SK-MEL-5 (cell line): ENCODE measurements around the gene PSMD5. TPM values are rescaled to one million over a fixed set of nuclear protein-coding genes. Genes with fewer than 3 reads are reported as not detected.

Experiments used
- DNase-seq: peaks from one replicate; pipeline ENCODE4 v3.0.0-alpha.2; 2016; ENCODE audit warnings: low read depth, low spot score
- in situ Hi-C: cut with HindIII; loops from 2 replicates; pipeline ENCODE4 v1.10.0; 2016; ENCODE audit warnings: low sequenced_read_pairs, high pct_unique_total_duplicates, low pct_unique_long_range_greater_than_20kb
- polyA plus RNA-seq, 2 experiments: library from polyadenylated mRNA; depleted of rRNA; stranded (reverse); fragments of >200 nt; gene quantifications; 2 replicates each; pipeline ENCODE4 v1.2.3, GENCODE V29; 2015
- total RNA-seq: library from RNA; depleted of rRNA; stranded (reverse); fragments of >200 nt; shearing (Covaris generic); gene quantifications from 2 replicates; pipeline ENCODE4 v1.2.3, GENCODE V29; 2014; rRNA removed

The PSMD5 gene
- total RNA-seq, result 23.9 and 27.9 TPM in 2 replicates
- polyA plus RNA-seq (2015; cell fraction: cytosol; rRNA removed), result 30.4 and 40.5 TPM in 2 replicates
- polyA plus RNA-seq (2015; cell fraction: nucleus; rRNA removed), result 9.0 and 15.7 TPM in 2 replicates

DNA sequence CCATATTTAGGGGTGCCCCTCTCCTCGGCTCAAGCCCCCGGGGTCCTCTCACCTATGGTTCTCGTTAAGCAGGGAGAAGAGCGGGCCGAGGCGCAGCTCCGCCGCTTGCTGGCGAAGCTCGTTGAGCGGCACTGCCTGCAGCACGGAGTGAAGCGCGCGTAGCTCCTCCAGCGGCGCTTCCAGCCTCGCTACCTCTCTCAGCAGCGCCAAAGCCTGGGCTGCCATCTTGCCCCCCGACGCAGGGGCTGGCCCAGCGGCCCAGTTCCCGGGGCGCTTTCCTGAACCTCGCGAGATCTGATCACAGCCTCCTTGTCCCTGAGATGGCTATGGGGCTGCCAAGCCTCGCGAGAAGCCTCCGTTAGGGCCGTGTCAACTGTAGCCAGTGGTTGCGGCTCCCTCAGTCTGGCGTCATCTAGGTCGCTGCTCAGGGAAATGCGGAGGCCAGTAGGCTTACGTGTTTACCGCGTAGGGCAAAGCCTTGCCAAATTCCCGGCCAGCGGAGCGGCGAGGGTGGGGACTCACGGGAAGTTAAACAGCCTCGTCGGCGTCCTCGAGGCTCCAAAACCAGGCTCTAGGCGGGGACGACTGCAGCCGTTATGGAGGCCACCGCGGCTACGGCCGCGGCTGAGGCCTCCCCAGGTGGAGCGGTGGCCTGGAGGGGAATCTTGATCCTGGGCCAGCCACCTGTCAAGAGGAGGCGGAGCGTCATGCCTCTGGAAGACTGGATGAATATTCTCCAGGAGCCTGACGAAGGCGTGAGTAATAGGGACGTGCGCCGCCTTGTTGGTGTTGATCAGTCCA is at the start of gene PSMD5:
Gene PSMD5 (minus strand): TSS at position 238 of the 801 bp plus-strand sequence. CDS start 13 bp downstream, at position 225.
- in situ Hi-C loops, result no loop called here

DNA sequence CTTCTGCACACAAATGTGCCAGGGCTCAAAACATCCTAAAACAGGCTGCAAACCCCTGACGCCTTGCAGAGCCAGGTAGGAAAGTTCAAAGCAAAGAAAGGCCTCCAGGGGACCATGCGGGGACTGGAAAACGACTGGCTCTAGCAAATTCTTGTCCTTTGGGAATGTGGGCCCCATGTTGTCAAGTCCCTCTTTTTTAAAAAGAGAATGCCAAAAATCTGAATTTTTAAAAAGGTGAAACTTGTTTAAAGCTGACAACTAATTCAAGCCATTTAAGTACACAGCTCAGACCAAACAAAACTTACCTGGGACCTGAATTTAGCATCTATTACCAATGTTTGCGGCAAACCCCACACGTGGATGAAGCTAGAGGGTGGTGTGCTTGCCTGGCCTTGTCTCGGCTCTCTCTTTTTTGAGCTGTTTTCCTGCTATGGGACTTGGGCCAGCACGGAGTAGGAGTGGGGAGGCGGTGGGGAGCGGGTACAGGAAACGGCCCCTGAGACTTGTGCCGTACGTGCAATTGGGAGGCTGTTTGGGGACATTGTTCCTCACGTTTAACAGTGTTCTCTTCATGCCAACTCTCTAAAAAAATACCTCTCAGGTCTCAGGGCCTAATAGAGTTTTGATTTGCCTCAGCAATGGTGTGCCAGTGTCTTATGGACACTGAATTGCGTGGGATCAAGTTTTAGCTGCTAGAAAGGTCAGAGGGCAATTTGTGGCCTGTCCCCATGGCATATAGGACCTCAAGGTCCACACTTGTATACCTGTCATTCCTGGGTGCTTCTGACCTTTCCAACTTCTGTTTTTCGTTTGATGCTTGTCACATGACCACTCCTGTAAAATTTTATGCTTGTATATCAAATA is 49.4 kb upstream of the PSMD5 start:
- no peak for DNase-seq
- in situ Hi-C loops, result no loop called here

More for the DNA sequence above, at the start of gene PSMD5:
- DNase-seq, result peak; percentile 99

DNA sequence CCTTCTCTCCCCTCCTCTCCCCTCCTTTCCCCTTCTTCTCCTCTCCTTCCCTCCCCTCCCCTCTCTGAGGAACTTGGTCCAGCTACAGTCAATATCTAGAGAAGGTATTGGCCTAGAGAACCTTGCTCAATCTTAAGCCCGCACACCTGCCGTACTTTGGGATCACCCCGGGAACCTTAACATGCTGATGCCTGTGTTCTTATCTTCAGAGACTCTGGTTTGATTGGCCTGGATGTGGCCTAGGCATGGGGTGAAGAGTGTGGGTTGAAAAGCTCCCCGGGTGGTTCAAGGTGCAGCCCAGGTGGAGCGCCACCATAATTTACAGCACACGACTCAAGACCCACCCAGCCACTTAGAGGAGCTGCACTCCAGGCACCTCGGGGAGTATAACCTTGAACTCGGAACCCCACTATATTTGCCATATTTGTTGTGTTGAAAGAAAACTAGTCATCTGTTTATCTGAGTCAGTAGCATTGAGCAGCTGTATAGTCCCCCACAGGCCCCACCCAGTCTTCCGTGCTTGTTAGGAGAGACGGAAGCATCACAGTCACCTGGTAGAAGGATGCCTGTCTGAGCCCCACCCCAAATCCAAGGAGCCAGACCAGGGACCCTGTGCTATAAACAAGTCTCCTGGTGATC is 48.6 kb upstream of the PSMD5 start:
- DNase-seq, result no peak

DNA sequence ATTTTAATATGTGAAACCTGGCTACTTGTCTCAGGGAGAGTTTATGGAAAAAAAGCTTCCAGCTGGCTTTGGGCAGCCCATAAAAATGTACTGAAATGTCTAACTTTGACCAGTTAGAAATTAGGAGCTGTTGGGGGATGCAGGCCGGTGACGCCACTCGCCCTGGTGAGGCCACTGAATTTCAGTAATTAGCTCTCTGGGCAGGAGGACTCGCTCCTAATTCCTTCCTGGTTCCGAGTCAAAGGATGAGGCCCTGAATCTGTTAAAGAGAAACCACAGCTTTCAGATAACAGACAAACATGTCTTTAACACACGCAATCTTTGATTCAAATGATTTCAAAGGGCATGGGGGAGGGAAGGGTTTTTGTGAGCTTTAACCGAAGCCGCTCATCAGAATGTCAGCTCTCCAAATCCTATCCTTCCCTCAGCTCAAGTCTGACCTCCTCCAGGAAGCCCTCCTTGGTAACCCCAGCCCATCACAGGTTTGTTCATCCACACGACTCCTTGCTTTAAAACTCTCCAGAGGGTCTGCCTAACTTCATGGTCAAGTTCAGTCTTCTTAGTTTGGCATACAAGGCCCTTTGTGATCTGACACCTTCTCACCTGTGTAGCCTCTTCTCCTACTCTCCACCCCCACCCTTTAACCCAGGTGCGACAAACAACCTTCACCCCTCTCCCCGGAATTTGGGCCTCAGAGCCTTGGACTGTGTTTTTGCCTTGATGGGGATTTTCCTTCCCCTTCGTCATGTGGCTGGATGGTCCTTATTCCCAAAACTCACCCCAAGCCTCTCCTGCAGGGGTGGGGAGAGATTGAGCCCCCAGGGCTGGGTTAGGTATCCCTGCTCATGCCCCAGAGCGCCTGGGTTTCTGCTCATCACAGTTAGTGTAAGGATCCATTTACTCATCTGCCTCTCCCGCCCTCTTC is 47.9 kb upstream of the PSMD5 start:
- in situ Hi-C loops, result no loop called here
- DNase-seq, result no peak

More for the DNA sequence above, 48.6 kb upstream of the PSMD5 start:
- in situ Hi-C loops, result no loop called here

DNA sequence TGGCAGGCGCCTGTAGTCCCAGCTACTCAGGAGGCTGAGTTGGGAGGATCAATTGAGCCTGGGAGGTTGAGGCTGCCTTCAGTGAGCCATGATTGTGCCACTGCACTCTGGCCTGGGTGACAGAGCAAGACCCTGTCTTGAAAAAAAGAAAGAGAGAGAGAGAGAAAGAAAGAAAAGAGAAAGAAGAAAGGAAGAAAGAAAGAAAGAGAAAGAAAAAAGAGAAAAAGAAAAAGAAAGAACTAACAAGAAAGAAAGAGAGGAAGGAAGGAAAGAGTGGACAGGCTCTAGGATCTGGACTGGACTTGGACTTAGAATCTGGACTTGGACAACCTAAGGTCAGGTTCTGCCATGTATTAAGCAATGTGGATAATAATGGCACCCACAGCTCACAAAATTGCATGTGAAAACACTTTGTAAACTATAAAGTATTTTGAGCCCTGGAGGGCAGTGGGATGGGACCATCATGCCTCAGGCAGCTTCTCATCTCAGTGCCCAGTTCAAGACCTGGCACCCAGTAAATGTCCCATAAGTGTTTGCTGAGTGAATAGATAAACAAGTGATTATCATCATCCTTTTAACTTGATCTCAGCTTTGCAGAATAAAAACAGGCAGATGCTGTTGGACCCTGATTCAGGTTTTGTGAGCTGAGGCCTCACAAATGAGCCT is 47.0 kb upstream of the PSMD5 start:
- DNase-seq, result no peak
- in situ Hi-C loops, result no loop called here

- no peak for DNase-seq
- in situ Hi-C loops, result no loop called here
Measured at GRCh38 chr9:120888626-120889025, 45.9 kb upstream of the PSMD5 start.

DNA sequence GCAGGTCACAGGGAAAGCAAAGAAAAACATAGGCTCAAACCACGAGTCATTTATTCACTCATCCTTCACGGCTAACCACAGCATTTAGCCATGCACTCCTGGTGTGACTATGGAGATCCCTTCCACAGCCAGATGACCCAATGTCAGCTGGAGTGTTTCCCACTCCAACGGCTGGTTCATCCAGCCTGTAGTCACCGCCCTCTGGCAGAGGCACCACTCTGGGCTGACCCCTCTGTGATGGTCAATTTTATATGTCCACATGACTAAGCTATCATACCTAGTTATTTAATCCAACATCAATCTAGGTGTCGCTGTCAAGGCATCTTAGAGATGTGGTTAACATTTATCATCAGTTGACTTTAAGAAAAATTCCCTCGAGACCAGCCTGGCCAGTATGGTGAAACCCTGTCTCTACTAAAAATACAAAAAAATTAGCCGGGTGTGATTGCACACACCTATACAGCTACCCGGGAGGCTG is 43.8 kb upstream of the PSMD5 start:
- in situ Hi-C loops, result no loop called here
- no peak for DNase-seq

DNA sequence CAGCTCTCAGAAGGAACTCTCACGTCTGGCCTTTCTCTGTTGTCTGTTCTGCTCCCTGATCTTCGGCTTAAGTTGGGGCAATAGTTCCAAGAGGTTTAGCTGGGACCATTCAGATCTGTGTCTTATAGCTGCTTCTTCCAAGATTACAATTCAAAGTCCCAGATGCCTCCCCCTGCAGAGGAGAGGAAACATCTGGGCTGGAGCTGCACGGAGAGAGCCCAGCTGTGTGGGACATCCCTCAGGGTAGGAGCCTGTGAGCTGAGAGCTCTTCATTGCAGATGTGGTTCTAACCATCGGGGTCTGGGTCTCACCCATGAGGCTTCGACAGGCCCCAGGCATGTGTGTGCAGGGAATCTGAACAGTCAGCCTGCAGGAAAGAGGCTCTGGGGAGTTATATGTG is 43.2 kb upstream of the PSMD5 start:
- in situ Hi-C loops, result no loop called here
- no peak for DNase-seq

GRCh38 chr9:120885457-120885856 is 42.7 kb upstream of the PSMD5 start:
- in situ Hi-C loops, result no loop called here
- DNase-seq, result no peak

DNA sequence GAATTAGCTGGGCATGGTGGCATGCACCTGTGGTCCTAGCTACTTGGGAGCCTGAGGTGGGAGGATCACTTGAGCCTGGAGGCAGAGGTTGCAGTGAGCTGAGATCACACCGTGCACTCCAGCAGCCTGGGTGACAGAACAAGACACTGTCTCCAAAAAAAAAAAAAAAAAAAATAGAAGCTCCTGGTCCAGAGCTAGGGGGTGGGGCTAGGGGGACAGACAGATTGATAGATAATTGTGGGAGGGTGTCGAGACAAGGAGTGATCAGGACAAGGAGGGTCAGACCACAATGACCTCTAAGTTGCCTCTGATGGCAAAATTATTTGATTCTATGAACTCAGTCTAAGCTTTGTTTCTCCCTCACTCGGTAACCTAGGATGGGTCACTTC is 40.9 kb upstream of the PSMD5 start:
- in situ Hi-C loops, result no loop called here

DNA sequence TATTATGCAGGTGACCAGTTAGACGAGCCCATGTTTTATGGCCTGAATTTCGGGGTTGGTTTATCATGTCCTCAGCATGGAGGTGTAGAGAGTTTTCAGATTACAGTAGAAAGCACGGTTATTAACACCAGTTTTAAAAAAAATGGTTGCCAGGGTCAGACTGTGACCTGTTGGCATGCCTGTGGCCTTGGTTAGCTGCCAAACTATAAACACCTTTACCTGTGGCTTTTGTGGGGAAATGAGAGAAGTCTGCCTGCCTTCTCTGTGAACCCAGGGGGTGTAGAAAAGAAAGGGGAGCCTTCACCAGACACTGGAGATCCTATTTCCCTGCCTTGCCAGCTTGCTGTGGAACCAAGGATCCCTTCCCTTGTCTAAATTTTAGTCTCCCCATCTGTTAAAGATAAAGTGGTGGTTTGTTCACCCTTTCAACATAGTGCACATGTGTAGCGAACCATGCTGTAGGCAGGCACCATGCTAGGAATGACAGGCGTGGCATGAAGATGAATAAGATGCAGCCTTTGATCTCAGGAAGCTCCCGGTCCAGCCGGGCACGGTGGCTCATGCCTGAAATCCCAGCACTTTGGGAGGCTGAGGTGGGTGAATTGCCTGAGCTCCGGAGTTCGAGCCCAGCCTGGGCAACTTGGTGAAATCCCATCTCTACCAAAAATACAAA is 40.3 kb upstream of the PSMD5 start:
- in situ Hi-C loops, result no loop called here
- no peak for DNase-seq

More for the DNA sequence above, 40.9 kb upstream of the PSMD5 start:
- DNase-seq, result no peak

DNA sequence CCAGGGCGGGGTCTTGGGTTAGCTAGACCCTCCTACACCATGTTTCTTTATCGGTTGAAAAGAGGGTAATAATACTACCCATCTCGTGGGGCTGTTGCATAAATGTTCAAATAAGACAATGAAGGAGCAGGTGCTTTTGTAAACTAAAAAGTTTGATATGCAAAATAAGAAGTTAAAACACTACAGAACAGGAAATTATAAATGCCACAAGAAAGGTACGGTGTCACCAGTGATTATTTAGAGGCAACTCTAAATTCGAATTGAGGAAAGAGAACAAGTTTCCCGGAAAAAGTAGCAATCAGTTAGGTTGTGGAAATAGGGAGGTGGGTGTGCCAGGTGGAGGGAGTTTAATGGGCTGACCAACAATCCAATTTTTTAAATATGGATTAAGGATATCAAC is 36.7 kb upstream of the PSMD5 start:
- DNase-seq, result no peak
- in situ Hi-C loops, result no loop called here

DNA sequence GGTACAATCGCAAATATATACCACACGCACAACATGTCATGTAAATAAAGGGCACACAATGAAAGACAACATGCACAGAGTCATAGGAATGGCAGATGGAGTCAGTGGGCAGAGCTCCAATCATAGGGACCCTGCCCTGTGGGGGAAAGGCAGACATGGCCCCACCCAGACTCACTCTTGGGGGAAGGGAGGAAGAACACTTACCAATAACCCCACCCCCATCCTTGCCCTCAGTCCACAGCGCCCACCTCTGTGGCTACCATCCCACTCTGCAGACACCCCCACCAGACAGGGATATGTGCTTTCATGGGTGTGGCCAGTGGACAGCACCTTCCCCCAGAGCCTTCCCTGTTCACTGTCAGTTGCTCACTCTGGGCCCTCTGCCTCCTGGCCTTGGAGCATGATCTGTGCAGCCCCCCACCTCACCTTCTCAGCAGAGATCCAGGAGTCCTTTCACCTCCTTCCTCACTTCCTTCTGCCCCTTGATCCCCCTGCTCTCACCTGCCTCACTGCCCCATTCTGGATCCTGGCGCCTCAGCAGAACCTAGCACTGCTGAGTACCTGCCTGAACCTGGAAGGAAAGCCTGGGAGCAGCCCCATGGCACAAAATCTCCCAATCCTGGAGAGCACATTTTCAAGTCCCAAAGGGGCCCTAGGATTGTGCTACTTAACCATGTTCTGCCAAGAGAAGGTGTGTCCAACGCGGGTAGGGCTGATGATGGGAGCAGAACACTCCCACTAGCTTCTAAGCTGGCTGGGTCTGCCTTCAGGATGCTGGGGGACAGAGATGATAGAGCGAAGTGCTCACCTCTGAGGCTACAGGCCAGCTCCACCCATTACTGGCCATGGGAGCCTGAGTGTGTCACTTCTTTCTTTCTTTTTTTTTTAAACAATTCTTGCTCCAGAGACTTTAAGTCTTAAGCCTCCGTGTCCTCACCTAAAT is 35.7 kb upstream of the PSMD5 start:
- DNase-seq, result no peak
- in situ Hi-C loops, result no loop called here

DNA sequence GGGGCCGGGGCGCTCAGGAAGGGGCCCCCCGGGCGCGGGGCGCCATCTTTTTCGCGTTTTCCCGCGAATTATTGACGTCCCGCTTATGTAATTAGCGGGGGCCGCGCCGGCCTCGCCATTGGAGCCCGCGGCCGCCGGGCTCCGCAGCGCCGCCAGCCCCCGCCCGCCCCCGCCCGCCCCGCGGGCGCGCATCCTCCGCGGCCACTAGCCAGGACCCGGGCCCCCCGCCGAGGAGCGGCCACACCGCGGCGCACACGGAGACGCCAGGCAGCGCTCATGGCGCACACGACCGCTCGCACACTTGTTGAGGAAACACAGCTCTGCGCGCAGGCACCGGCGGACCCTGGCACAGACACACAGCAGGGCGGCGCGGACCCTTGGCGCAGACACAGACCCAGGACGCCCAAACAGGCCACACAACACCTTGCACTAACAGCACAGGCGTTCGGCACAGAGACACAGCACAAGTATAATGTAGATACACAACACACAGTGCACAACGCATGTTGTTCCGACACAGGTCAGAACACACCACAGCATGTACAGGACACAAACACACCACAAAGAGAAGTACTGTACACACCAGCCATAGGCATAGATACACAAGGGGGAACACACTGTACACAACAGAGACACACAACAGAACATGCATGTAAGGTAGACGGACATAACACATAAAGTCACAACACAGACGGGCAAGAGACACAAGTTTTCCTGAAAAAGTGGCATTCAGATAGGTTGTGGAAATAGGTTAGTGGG is 34.7 kb upstream of the PSMD5 start:
- in situ Hi-C loops, result no loop called here
- peak; percentile 42 for DNase-seq
